Kidney (tissue), 14 donors: ENCODE measurements around the gene CNTN5. TPM values are rescaled to one million over a fixed set of nuclear protein-coding genes. Genes with fewer than 3 reads are reported as not detected.
A peak's percentile ranks its signal among the peaks of the same experiment; 100 is the strongest.

Experiments used
- DNase-seq, 5 donors: peaks; one replicate each; pipeline ENCODE4 v3.0.0-alpha.2; 2013 to 2020
- FAIRE-seq: peaks from 2 replicates; lab custom pipeline; 2012; peaks lifted over from hg19 to GRCh38; lab: Jason Lieb, UNC
- H3K27ac ChIP-seq, 2 donors: one replicate each; pipeline ENCODE4 v1.7.0; 2013; ENCODE audit warnings: low read depth in 2 of 2, low read length in 2 of 2, inconsistent platforms in 1 of 2
- H3K27me3 ChIP-seq: one replicate; pipeline ENCODE4 v1.7.1; 2013; ENCODE audit warnings: low read length, inconsistent platforms; ENCODE audit not compliant: control insufficient read depth, insufficient read depth
- H3K36me3 ChIP-seq, 3 donors: one replicate each; pipeline versions ENCODE4 v1.7.0 to v1.7.1; 2013; ENCODE audit warnings: low read length in 3 of 3, control low read depth in 1 of 3, inconsistent platforms in 1 of 3; ENCODE audit not compliant: insufficient read depth in 3 of 3, control insufficient read depth in 2 of 3
- H3K4me1 ChIP-seq, 3 donors: one replicate each; pipeline versions ENCODE4 v1.7.0 to v1.7.1; 2013; ENCODE audit warnings: low read length in 3 of 3, inconsistent platforms in 1 of 3, low read depth in 1 of 3; ENCODE audit not compliant: control insufficient read depth in 2 of 3, insufficient read depth in 2 of 3
- H3K4me3 ChIP-seq, 3 donors: one replicate each; pipeline versions ENCODE4 v1.7.0 to v1.8.1; 2013; ENCODE audit warnings: low read length in 3 of 3, control low read depth in 1 of 3, inconsistent platforms in 1 of 3
- H3K9ac ChIP-seq, 3 donors: one replicate each; pipeline versions ENCODE4 v1.7.0 to v1.7.1; 2013; ENCODE audit warnings: low read length in 3 of 3, control low read depth in 1 of 3, inconsistent platforms in 1 of 3
- H3K9me3 ChIP-seq, 3 donors: one replicate each; pipeline versions ENCODE4 v1.7.0 to v1.7.1; 2013; ENCODE audit warnings: low read length in 3 of 3, control low read depth in 1 of 3, inconsistent platforms in 1 of 3; ENCODE audit not compliant: control insufficient read depth in 2 of 3, insufficient read depth in 1 of 3
- CTCF ChIP-seq: IDR thresholded peaks from 3 replicates; pipeline ENCODE4 v1.5.1; 2012; ENCODE audit warnings: mild to moderate bottlenecking, moderate library complexity, borderline replicate concordance; ENCODE audit not compliant: insufficient read depth; ENCODE audit errors: extremely low read depth
- intact Hi-C: fragments of 100-400 bp; cut with DNase I; formaldehyde crosslinking; loops from one replicate; pipeline ENCODE4 v1.11.1; 2022
- polyA plus RNA-seq: library from polyadenylated mRNA; stranded (reverse); fragments of 350-450 nt; fragmentation: Illumina TruSeq; extraction: RNeasy Lipid Tissue Mini Kit (QIAGEN cat#74804); gene quantifications from one replicate; pipeline ENCODE4 v1.2.3, GENCODE V29; 2014; ENCODE audit warnings: low read depth, low replicate concordance; ENCODE audit not compliant: insufficient read depth
- total RNA-seq: library from RNA; stranded (reverse); fragmentation: NEBNext Ultra II Directional; extraction: Animal tissue kit (Norgen Biotek cat#: 25700); gene quantifications from one replicate; pipeline ENCODE4 v1.2.1, GENCODE V29; 2021
- donor health status: control.
- donor health status: control.
- donor health status: control.
- donor health status: control.
- donor health status: control.
- donor health status: DM: yes; HTN: yes; CAD: no.
- donor health status: Normal renal cell carcinoma (clear cell type).

The CNTN5 gene
- total and polyA plus RNA-seq, 2 donors from 2014 or later, result 0.11 to 0.66 TPM

GRCh38 chr11:100192181-100192580 is 1171.4 kb downstream of the CNTN5 start:
- Histone ChIP-seq H3K36me3 (no peaks in the 10 kb centered on the region), H3K9ac (no peak overlapping the region), H3K9me3 (no peaks in the 10 kb centered on the region), H3K27me3 (no peaks in the 10 kb centered on the region), H3K4me3 (no peak overlapping the region), H3K27ac (no peak overlapping the region), H3K4me1 (no peaks in the 10 kb centered on the region)
- TF ChIP-seq CTCF, result no peak
- intact Hi-C loops, result no loop called here
- DNase-seq (peak in 2 of 5 donors; percentile 17 to 20), FAIRE-seq (no peak)

- Histone ChIP-seq H3K27ac (no peak overlapping the region), H3K9me3 (no peaks in the 10 kb centered on the region), H3K4me3 (no peak overlapping the region), H3K27me3 (no peaks in the 10 kb centered on the region), H3K9ac (no peak overlapping the region), H3K36me3 (no peaks in the 10 kb centered on the region), H3K4me1 (no peaks in the 10 kb centered on the region)
- intact Hi-C loops, result no loop called here
- TF ChIP-seq CTCF, result no peak
- no peak for DNase-seq
- FAIRE-seq, result no peak
Measured at GRCh38 chr11:100203789-100204188, 1183.0 kb downstream of the CNTN5 start.

GRCh38 chr11:100205926-100206325 is 1185.2 kb downstream of the CNTN5 start:
- intact Hi-C loops, result no loop called here
- no peak overlapping the region for H3K27ac ChIP-seq
- no peak for TF ChIP-seq CTCF

GRCh38 chr11:100208207-100208606 is 1187.5 kb downstream of the CNTN5 start:
- Histone ChIP-seq H3K4me1 (no peaks in the 10 kb centered on the region), H3K9ac (no peak overlapping the region), H3K36me3 (no peaks in the 10 kb centered on the region), H3K27ac (no peak overlapping the region), H3K9me3 (no peaks in the 10 kb centered on the region), H3K27me3 (no peaks in the 10 kb centered on the region), H3K4me3 (no peak overlapping the region)
- DNase-seq (no peak), FAIRE-seq (no peak)
- no peak for TF ChIP-seq CTCF
- intact Hi-C loops, result no loop called here

More at GRCh38 chr11:100205926-100206325, 1185.2 kb downstream of the CNTN5 start:
- FAIRE-seq (no peak), DNase-seq (no peak)
- Histone ChIP-seq H3K27me3 (no peaks in the 10 kb centered on the region), H3K36me3 (no peaks in the 10 kb centered on the region), H3K9me3 (no peaks in the 10 kb centered on the region), H3K4me1 (no peaks in the 10 kb centered on the region), H3K9ac (no peak overlapping the region), H3K4me3 (no peak overlapping the region)
